Stimulated activated CD8-positive, alpha-beta memory T cell treated with anti-CD3 and anti-CD28 coated beads, Interleukin-15, amount 100 ng/mL, for 1 hour (primary cell): ENCODE measurements around the gene AMD1.

Experiments
- DNase-seq: peaks from one replicate; pipeline ENCODE4 v3.0.0-alpha.2; 2020; ENCODE audit warnings: low read depth

Gene AMD1

DNA sequence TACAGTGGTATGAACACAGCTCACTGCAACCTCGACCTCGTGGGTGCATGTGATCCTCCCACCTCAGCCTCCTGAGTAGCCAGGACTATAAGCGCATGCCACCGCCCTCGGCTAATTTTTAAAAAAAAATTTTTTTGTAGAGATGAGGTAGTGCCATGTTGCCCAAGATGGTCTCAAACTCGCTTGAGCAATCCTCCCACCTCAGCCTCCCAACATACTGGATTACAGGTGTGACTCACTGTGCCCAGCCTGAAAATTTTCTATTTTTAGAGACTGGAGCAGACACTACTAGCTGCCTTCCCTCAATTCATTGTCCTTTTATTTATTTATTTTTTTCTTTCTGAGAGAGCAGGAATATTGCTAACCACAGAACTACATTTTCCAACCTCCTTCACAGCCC lies 63.6 kb downstream of the AMD1 start:
- no peak for DNase-seq

DNA sequence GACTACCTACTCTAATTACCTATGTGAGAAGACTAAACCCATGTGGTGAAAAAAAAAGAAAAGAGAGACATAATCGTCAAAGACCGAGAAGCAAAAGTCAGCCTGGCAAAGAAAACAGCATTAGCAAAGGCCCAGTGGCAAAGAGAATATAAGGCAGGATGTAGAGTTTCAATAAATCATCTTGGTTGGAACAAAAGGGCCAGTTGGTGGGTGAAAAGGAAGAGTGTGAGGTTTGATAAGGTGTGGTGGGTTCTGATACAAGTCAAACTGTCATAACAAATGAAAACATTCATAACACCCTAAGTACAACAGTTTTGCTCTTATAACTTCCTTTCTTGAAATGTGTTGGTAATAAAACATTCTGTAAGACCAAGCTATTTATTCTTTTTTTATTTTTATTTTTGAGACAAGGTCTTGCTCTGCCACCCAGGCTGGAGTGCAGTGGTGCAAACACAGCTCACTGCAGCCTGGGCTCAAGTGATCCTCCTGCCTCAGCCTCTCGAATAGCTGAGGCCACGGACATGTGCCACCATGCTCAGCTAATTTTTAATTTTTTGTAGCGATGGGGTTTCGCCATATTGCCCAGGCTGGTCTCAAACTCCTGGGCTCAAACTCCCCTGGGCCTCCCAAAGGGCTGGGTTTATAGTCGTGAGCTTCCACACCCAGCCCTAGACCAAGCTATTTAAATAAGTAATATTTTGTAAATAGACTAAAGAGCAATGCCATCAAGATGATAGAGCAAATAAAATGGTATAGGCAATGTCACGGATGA lies 65.0 kb downstream of the AMD1 start:
- no peak for DNase-seq

DNA sequence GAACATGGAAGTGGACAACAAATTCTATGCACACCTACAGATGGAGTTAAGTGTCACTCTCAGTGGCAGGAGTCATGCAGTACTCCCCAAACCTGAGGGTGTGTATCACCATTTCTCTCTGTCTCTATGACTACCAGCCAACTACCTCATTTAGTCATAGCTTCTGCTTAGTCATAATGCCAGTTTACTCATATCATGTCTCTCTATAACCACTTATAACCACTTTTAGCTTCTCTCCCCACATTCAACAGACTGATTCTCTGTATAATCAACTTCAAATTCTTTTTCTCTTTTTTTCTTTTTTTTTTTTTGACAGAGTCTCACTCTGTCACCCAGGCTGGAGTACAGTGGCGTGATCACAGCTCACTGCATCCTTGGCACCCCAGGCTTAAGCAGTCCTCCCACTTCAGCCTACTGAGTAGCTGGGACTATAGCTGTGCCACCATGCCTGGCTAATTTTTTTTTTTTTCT lies 70.1 kb downstream of the AMD1 start:
- no peak for DNase-seq
